NCI-H345 treated with DMSO at 0.1 percent for 48 hours (cell line): ENCODE measurements around the gene TREML4.
"Not testable (repeated sequence)": the region's sequence is repeated elsewhere in the genome, so short reads cannot be mapped to it uniquely, and the experiment has no call there.

Experiments
- DNase-seq: peaks from one replicate; lab custom pipeline; 2025; ENCODE audit not compliant: unreplicated experiment; lab: John Stamatoyannopoulos, UW

The TREML4 gene, protein sequence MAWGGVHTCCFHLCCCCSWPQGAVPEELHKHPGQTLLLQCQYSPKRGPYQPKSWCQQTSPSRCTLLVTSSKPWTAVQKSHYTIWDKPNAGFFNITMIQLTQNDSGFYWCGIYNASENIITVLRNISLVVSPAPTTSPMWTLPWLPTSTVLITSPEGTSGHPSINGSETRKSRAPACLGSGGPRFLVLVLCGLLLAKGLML

DNA sequence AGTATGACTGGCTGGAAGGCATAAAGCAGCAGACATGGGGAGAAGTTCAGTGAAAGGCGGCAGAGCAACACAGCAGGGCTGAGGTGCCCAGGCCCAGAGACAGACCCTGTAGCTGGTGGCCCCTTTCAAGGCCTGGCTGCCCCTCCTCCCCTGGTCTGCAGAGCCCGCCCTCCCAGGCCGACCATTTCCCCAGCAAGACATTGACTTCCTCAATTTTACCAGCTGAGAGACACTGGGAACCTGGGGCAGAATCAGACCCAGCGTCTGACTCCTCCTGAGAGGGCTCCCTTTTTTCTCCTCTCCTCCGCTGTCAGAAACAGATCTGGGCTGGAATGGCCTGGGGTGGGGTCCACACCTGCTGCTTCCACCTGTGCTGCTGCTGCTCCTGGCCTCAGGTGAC, at the start of gene TREML4:
Gene TREML4, plus strand, starts transcription at position 254 of the 400 bp plus-strand sequence. Its CDS starts 79 bp downstream, at position 333.
- DNase-seq: no peak

DNA sequence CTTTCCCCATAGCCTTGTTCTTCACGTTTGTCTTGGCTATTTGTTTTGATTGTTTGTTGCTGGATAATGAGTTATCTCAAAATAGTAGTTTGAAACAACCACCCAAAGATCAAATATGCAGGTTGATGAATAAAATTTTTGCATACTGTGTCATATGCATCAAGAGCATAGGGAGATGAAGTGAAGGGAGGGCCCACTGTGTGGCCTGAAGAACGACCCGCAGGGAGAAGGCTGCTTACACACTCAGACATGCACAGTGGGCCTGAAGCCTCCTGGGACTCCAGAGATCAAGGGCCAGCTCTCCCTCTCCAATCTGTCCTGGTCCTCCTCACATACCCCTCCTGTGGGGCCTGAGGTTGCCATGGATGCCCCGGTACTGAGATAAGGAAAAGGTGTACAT, 49.0 kb upstream of the TREML4 start:
- DNase-seq: no peak

DNA sequence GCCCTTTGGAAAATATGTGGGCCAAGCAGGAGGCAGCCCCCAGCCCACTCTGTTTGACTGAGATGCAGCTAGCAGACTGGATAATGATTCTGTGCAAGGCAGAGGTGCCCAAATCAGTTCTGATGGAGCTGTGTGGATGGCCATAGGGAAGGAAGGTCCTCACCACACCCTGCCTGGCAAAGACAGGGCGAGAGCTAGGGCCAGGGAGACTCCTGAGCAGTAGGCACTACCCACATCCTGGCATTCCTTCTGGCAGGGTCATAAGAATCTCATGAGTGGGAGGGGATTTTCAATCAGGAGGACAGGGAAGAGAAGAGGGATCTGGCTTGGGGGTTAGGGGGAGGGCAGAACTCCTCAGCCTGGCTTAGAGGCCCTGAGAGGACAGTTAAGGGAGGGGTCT, 46.6 kb upstream of the TREML4 start:
- no peak for DNase-seq

DNA sequence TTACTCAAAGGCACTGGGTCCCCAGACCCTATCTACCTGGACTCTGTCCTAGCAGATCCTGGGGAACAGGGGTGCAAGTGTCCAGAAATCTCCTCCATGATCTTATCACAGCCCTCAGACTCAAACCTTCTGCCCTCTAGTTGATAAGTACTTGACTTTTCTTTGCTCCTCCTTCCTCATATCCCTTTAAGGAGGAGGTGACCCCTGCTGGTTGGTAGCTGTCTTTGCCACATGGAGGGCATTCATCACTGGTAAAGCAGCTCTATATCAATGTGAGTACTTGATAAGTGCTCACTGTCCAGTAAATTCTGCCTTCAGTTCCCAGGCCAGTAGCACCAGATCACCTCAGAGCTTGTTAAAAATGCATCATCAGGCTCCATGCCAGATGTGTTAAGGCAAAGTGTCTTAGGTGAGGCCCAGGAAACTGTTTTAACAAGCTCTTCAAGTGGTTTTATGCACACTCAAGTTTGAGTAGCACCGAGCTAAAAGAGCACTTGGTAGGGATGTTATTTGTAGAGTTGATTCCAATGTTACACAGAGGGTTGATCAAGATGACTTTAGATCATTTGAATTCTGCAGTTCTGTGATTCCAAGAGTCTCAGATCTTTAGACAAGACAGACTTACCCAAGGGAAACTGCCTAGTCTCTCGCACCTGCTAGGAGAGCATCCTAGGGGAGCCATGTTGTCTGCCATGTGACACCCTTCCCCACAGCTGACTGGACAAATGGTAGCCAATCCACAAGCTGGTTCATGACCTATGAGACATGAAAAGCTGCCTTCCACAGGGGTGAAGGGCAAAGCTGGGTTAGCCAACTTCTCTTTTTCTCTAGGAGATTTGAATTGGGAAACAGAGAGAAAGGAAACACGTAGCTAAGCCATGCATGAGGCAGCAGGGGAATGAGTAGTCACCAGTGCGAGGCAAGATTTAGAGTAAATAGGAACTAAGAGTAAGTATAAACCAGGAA, 45.8 kb upstream of the TREML4 start:
- peak; percentile 11 for DNase-seq

DNA sequence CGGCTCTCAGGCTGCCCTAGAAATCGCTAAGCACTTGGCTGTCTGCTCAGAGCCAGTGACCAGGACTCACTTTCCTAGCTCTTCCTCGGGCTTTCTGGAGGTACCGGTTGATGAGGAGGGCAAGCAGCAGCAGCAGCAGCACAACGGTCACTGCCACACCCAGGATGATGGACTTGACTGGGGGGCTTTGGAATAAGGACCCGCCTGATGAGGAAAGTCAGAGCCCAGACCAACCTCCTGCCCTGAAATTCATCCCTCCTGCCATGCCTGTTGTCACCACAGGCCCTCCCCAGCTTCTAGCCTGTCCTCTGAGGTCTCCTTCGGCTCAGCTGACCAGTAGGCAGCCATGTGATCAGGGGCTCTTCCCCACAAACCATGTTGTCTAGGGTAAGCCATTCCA, 43.4 kb upstream of the TREML4 start:
- no peak for DNase-seq

DNA sequence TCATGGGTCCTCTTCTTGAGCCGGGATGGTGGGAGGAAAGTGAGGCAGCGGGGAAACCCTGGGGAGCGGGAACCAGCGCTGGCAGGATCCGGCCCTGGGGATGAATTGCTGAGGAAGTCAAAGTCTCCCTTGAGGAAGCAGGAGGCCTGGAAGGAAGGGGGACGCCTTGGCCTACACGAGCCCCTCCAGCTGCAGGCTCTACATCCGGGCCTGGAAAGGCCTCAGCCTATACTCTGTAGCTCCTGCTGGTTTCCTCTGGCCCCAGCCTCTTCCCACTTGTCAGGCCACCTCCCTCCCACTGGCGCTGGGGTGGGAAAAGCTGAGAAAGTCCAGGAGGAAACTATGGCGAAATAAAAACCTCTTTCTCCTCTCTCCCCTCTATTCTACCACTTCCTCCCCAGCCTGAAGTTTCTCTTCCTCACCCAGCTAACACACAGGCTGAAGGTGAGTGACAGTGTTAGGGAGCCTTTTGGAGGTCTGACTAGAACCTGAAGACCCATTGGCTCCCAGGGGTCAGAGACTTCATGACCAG, 42.1 kb upstream of the TREML4 start:
- no peak for DNase-seq

DNA sequence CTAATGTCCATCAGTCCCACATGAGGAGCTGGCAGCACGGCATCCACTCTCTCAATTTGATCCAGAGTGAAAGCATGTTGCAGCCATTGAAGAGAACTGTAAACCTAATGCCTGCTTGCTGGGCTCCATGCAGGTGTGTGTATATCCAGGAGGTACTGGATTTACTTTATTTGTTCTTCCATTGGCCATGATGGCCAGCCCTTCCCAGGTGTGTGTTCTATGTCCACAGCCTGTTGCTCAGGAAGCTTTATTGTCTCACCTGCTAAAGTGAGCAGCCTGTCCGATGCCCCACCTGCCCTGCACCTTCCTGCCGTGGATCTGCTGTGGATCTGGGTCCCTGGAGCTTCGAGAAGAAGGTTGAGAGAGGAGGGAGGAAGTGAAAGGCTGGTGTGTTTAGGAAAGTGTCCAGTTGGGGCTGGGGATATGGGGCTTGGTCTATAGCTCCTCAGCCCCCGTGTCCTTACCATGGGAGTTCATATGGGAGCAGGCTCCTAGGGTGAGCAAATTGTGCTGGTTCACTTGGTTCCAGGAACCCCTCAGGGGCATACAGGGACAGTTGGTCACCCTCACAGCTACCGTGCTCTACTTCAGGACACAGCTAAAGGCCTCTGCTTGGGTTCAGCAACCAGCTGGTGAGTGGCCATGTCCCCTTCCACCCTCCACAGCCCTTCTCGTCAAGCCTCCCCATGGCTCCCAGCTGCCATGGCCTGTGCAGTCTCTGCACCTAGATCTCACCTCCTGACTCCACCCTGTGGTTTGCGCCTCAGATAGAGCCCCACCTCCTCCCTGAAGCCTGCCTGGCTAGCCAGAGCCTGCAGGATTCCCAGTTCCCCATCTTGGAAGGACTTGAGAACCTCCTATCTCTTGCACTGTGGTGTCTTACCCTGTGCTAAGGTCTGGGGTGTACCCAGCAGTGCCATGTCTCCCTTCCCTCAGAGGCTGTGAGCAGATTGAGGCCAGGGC, 39.9 kb upstream of the TREML4 start:
- no peak for DNase-seq

DNA sequence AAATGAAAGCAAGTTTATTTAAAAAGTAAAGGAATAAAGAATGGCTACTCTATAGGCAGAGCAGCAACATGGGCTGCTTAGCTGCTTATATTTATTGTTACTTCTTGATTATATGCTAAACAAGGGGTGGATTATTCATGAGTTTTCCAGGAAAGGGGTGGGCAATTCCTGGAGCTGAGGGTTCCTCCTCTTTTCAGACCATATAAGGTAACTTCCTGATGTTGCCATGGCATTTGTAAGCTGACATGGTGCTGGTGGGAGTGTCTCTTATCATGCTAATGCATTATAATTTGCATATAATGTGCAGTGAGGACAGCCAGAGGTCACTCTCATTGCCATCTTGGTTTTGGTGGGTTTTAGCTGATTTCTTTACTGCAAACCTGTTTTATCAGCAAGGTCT, 39.1 kb upstream of the TREML4 start:
- not testable (repeated sequence) for DNase-seq

DNA sequence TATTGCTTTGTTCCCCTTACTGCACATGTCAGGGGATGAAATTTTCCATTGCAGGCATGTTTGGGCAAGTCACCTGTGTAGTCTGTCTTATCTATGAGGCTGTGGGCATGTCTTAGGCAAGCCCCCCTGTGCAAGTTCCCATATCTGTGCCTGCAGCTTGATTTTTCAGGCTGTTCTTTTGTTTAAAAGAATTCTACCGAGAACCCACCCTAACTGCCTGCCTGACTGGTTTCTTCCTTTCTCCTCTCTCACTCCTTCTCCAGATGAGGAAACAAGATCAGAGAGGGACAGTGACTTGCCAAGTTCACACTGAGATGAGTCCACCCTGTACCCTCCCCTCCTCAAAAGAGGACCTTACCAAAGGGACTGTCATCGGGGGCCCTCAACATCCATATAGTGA, 38.2 kb upstream of the TREML4 start:
- no peak for DNase-seq

DNA sequence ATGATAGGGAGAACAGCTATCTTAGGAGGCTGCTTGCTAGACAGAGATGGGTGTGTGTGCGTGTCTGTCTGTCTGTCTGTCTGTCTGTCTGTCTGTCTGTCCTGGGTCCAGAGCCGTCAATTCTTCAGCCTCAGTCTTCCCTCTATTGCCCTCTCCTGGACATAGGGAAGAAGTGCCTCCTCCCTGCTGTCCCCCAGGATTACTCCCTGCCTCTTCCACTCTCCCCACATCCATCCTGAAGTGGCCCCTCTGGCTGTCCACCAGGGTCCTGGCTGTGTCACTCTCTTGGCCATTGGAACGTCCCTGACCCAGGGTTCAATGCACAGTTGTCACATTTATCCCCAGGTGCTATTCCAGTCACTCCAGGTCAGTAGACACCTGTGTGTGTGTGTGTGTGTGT, 37.4 kb upstream of the TREML4 start:
- no peak for DNase-seq

DNA sequence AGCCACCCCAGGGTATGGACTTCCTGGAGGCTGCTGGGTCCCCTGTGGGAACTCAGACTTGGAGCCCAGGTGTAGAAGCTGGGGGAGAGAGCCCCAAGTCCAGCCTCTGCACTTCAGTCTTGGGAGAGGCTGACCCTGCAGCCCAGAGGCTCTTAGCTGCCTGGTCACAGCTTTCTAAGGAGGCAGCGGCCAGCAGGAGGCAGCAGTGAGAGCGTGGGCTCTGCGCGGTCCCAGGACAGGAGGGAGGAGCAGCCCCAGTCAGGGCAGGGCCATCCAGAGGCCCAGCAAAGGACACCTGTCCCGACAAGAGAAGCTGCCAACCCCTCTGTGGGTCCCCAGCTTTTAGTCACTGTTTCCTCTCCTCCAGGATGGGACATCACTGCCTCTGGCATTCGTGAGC, 36.6 kb upstream of the TREML4 start:
- no peak for DNase-seq

DNA sequence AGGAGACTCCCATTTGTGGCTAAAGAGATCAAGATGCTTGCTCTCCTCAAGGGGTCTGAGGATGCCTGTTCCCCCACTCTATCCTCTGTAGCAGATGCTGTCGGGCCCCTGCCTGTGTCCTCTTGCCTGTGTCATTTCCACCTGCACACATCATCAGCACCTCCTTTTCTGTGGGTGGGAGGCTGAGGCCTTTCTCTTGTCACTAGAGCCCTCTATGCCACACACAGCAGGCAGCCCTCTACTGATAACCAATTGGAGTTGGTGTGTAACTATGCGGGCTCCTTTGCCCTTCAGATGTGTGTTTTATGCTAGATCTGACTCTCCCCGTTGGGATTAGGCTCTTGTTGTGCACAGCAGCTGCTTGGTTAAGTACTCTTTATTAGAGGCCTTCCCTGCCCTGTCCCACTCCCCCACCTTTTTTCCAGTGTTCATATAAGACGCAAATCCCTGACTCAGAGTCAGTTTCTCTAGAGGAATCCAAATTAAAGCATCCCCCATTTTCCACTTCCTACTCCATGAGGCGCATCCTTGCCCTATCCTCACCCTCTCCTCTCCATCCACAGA, 34.9 kb upstream of the TREML4 start:
- DNase-seq: no peak

DNA sequence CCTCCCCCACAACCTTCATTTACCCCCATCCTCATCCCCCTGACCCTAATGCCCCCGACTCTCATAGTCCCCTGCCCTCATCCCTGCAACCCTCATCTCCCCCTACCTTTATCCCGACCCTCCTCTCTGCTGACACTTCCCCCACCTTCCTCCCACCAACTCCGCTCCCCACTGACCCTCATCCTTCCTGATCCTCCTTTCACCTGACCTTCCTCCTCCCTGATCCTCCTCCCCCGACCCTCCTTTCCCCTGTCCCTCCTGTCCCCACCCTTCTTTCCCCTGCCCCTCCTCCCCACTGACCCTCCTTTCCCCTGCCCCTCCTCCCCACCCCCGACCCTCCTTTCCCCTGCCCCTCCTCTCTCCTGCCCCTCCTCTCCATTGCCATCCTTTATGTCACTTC, 34.3 kb upstream of the TREML4 start:
- DNase-seq: no peak

DNA sequence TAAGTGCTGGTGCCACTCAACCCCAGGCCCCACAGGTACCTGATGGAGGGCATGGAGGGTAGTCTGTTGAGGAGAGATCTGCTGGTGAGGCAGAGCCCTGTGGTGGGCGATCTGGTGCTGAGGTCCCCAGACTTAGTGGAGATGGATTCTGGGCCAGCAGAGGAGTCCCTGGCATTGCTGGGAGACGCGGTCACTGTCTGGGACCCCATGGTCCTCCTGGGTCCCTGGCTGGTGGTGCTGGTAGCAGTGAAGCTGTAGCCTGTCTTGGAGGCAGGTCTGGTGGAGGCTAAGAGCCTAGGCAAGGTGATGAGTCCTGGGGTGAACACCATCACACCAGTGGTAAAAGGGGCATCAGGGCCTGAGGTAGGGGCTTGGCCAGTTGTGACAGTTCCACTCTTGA, 33.8 kb upstream of the TREML4 start:
- DNase-seq: no peak

DNA sequence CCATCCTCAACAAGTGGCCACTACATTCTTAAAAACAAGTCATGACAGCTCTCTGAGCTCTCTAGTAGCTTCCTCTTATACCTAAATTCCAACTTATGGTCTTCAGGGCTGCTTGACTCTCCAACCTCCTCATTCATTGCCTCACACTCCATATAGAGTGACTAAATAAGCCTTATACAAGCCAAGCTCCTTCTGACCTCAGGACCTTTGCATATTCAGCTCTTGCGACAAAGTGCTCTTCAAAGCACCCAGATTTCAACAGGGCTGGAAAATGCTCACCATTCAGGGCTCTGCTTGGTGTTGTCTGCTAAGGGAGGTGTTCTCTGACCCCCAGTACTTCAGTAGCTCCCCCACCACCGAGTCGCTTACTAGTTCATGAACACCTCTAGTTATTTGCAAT, 30.9 kb upstream of the TREML4 start:
- no peak for DNase-seq

DNA sequence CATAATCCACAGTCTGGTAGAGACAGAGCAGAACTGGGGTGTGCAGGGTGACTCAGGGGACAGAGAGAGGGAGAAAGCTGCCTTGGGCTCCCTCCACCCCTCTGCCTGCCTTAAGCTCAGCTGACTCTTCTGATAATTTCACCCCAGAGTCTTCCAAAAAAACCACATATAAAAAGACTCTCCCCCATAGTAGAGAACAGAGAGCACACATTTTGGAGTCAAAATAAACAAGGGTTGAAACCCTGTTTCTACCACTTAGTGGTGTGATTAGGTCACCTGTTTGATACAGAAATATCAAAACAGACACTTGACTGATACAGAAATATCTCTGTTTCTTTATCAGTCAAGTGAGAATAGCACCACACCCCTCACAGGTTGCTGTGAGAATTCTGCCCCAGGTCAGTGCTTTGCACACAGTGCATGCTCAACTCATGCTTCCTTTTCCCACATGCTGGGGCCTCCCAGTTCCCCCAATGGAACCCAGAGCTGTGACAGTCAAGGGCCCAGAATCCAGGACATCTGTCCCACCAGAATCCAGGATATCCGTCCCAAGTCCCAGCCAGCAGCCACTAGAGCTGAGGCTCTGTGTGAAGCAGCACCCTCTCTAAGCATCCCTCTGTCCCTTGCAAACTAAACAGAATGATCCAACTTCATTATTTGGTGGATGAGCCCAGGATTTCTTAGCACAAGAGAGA, 28.4 kb upstream of the TREML4 start:
- DNase-seq: no peak

DNA sequence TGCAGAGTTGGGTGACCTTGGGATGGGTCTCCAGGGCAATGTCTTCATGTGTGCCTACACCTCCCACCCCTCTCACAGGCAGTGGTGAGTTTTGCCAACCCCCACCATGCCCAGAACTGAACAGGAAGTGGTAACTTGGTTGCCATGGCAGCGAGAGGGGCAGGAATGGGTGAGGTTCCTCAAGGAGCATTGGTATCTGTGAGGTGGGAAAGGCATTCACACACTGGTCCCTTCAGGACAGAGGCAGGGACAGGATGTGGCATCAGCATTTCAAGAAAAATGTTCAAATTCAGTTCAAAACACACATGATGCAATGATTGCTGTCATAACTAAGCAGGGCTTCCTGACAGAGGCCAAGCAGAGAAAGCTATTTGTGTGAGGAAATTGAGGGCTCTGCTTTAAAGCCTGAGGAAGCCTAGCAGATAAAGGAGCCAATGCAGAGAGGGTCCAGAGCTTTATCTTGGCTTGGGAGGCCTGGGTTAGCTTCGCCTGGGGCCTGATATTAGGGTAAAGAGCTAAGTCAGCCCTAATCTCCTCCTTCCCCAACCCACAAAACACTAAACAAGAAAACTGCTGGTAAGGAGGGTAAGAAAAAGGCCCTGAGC, 27.8 kb upstream of the TREML4 start:
- DNase-seq: no peak

DNA sequence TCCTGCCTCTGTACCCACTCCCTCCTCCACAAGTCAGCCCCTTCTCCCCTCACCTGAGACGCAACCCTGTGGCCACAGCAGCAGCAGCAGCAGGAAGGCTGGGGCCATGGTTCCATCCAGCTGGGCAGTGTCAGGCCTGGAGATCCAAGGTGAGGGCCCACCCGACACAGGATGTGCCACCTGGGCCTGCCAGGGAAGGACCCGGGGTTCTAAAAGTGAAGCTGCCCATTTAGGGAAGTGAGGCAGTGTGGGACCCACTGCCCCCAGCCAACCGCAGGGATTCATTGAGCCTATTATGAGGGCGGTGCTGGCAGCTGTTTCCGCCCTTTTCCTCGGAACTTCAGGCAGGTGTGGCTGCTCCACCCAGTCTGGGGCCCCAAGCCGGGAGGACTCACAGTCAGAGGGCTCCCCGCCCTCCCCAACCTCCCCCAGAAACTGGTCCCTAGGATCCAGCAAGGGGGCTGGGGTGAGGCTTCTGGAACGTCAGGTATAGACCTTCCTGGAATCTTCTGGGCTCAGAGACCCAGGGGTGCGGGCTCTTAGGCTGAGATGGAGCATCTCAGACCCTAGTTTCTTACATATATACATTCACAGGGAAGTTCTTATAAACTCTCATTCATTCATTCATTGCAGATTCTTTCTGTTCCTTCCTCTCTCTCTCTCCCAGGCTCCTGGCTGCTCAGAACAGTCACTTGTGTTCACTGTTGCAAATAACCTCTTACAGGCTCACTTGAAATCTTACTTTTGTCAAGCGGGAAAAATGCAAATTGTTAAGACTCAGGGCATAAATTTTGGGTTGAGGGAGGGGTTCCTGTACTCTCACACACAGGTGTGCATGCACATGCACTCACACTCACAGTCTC, 27.0 kb upstream of the TREML4 start, which contains the start of gene TREML2:
Gene TREML2, minus strand, starts transcription at position 249 of the 863 bp plus-strand sequence. Its CDS starts 141 bp downstream, at position 108.
- DNase-seq: no peak

DNA sequence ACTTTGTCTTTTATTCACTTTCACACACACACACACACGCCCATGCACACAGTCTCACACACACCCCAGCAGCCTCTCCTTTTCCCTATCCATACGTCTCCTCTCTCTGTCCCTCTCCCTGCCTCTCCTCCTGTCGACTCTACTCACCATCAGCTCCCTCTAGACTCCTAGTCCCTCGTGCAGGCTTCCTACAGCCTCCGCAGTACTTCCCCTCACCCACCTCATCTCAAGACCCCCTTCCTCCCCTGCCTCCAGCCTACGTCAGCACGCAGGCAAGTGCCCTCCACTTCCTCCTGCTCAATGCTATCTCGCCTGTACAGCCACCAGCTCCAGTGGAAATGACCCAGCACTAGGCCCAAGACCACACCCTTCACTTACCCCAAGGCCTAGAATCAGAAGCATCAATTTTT, 26.4 kb upstream of the TREML4 start:
- DNase-seq: no peak
